Fibroblast of mammary gland (primary cell): Measurements from ENCODE around the gene RGS17.
A peak's percentile ranks its signal among the peaks of the same experiment; 100 is the strongest.

Source experiments
- DNase-seq: peaks from one replicate; pipeline ENCODE4 v3.0.0-alpha.2; 2010; ENCODE audit warnings: low read depth
- H3K4me3 ChIP-seq: 2 replicates; pipeline ENCODE4 v1.5.1; 2011; ENCODE audit warnings: low read depth, mild to moderate bottlenecking, low read length, moderate library complexity; ENCODE audit not compliant: control insufficient read depth
- CTCF ChIP-seq: conservative IDR thresholded peaks from 2 replicates; pipeline ENCODE4 v1.5.1; 2011; ENCODE audit warnings: low read depth, low read length, inconsistent platforms; ENCODE audit not compliant: control insufficient read depth, insufficient read depth

Gene RGS17

GRCh38 chr6:153096031-153096430 lies 35.1 kb downstream of the RGS17 start:
- H3K4me3 ChIP-seq = no peak overlapping the region
- peak; percentile 60 for DNase-seq
- no peak for TF ChIP-seq CTCF

- peak; percentile 99 for DNase-seq
- H3K4me3 ChIP-seq = no peak overlapping the region
Observed at GRCh38 chr6:153092082-153093013, 38.7 kb downstream of the RGS17 start.

GRCh38 chr6:153090241-153090930 lies 40.7 kb downstream of the RGS17 start:
- DNase-seq = peak; percentile 94
- no peak overlapping the region for H3K4me3 ChIP-seq
- no peak for TF ChIP-seq CTCF

More at GRCh38 chr6:153092082-153093013, 38.7 kb downstream of the RGS17 start:
- no peak for TF ChIP-seq CTCF

GRCh38 chr6:153088796-153089195 lies 42.3 kb downstream of the RGS17 start:
- no peak overlapping the region for H3K4me3 ChIP-seq
- DNase-seq = no peak
- TF ChIP-seq CTCF = no peak

- no peak for TF ChIP-seq CTCF
- no peak for DNase-seq
- no peak overlapping the region for H3K4me3 ChIP-seq
Observed at GRCh38 chr6:153087436-153087835, 43.6 kb downstream of the RGS17 start.

GRCh38 chr6:153086225-153086990 lies 44.7 kb downstream of the RGS17 start:
- DNase-seq = no peak
- TF ChIP-seq CTCF = no peak
- H3K4me3 ChIP-seq = no peak overlapping the region
